Measurements from ENCODE around the gene POU6F2. TPM values are rescaled to one million over a fixed set of nuclear protein-coding genes. Genes with fewer than 3 reads are reported as not detected.

Gene POU6F2
- polyA plus RNA-seq, 2 donors = 0.08 to 0.12 TPM

GRCh38 chr7:39458061-39458745 is 480.5 kb downstream of the POU6F2 start:
- WGBS, 2 donors = 38 to 52% methylated on average over 15 of the region's 15 CpGs
- peak overlapping the region in 1 of 2 donors; percentile 37 for H3K4me3 ChIP-seq (ENCODE audit: low read depth in 1 of 2, low read length in 2 of 2)
- H3K27ac ChIP-seq (ENCODE audit: low read depth in 2 of 2, low read length in 1 of 2) = no peak overlapping the region

GRCh38 chr7:39459636-39460035 is 481.9 kb downstream of the POU6F2 start:
- Histone ChIP-seq H3K4me3 (ENCODE audit: low read depth in 1 of 2, low read length in 2 of 2) (no peak overlapping the region), H3K9me3 (ENCODE audit: control insufficient read depth in 2 of 2, insufficient read depth in 1 of 2, low read depth in 1 of 2, low read length in 1 of 2) (no peaks in the 10 kb centered on the region), H3K27ac (ENCODE audit: low read depth in 2 of 2, low read length in 1 of 2) (no peak overlapping the region), H3K4me1 (ENCODE audit: control insufficient read depth in 2 of 2, insufficient read depth in 2 of 2, low read length in 1 of 2) (no peaks in the 10 kb centered on the region), H3K36me3 (ENCODE audit: control insufficient read depth in 2 of 2, insufficient read depth in 2 of 2, low read length in 1 of 2) (no peaks in the 10 kb centered on the region), H3K27me3 (ENCODE audit: control insufficient read depth in 1 of 2, insufficient read depth in 2 of 2, low read length in 2 of 2) (no peaks in the 10 kb centered on the region)
- 78 to 79% methylated on average over 6 of the region's 6 CpGs for WGBS, 2 donors

More at GRCh38 chr7:39458061-39458745, 480.5 kb downstream of the POU6F2 start:
- H3K9me3 ChIP-seq (ENCODE audit: control insufficient read depth in 2 of 2, insufficient read depth in 1 of 2, low read depth in 1 of 2, low read length in 1 of 2) = no peaks in the 10 kb centered on the region
- no peaks in the 10 kb centered on the region for H3K4me1 ChIP-seq (ENCODE audit: control insufficient read depth in 2 of 2, insufficient read depth in 2 of 2, low read length in 1 of 2)
- no peaks in the 10 kb centered on the region for H3K36me3 ChIP-seq (ENCODE audit: control insufficient read depth in 2 of 2, insufficient read depth in 2 of 2, low read length in 1 of 2)
- no peaks in the 10 kb centered on the region for H3K27me3 ChIP-seq (ENCODE audit: control insufficient read depth in 1 of 2, insufficient read depth in 2 of 2, low read length in 2 of 2)

- Histone ChIP-seq H3K4me3 (ENCODE audit: low read depth in 1 of 2, low read length in 2 of 2) (no peak overlapping the region), H3K9me3 (ENCODE audit: control insufficient read depth in 2 of 2, insufficient read depth in 1 of 2, low read depth in 1 of 2, low read length in 1 of 2) (no peaks in the 10 kb centered on the region), H3K27me3 (ENCODE audit: control insufficient read depth in 1 of 2, insufficient read depth in 2 of 2, low read length in 2 of 2) (no peaks in the 10 kb centered on the region), H3K36me3 (ENCODE audit: control insufficient read depth in 2 of 2, insufficient read depth in 2 of 2, low read length in 1 of 2) (no peaks in the 10 kb centered on the region), H3K27ac (ENCODE audit: low read depth in 2 of 2, low read length in 1 of 2) (no peak overlapping the region), H3K4me1 (ENCODE audit: control insufficient read depth in 2 of 2, insufficient read depth in 2 of 2, low read length in 1 of 2) (no peaks in the 10 kb centered on the region)
- WGBS, 2 donors = 93 to 94% methylated on average over 20 of the region's 20 CpGs
These were observed 482.8 kb downstream of the POU6F2 start for GRCh38 chr7:39460486-39460885.

GRCh38 chr7:39461263-39461820 is 483.6 kb downstream of the POU6F2 start:
- Histone ChIP-seq H3K36me3 (ENCODE audit: control insufficient read depth in 2 of 2, insufficient read depth in 2 of 2, low read length in 1 of 2) (no peaks in the 10 kb centered on the region), H3K27me3 (ENCODE audit: control insufficient read depth in 1 of 2, insufficient read depth in 2 of 2, low read length in 2 of 2) (no peaks in the 10 kb centered on the region), H3K27ac (ENCODE audit: low read depth in 2 of 2, low read length in 1 of 2) (no peak overlapping the region), H3K4me3 (ENCODE audit: low read depth in 1 of 2, low read length in 2 of 2) (no peak overlapping the region), H3K9me3 (ENCODE audit: control insufficient read depth in 2 of 2, insufficient read depth in 1 of 2, low read depth in 1 of 2, low read length in 1 of 2) (no peaks in the 10 kb centered on the region), H3K4me1 (ENCODE audit: control insufficient read depth in 2 of 2, insufficient read depth in 2 of 2, low read length in 1 of 2) (no peaks in the 10 kb centered on the region)
- WGBS, 2 donors = 59 to 63% methylated on average over 4 of the region's 4 CpGs

GRCh38 chr7:39463252-39463651 is 485.5 kb downstream of the POU6F2 start:
- no peak overlapping the region for H3K4me3 ChIP-seq (ENCODE audit: low read depth in 1 of 2, low read length in 2 of 2)
- H3K27me3 ChIP-seq (ENCODE audit: control insufficient read depth in 1 of 2, insufficient read depth in 2 of 2, low read length in 2 of 2) = no peaks in the 10 kb centered on the region
- H3K4me1 ChIP-seq (ENCODE audit: control insufficient read depth in 2 of 2, insufficient read depth in 2 of 2, low read length in 1 of 2) = no peaks in the 10 kb centered on the region
- H3K36me3 ChIP-seq (ENCODE audit: control insufficient read depth in 2 of 2, insufficient read depth in 2 of 2, low read length in 1 of 2) = no peaks in the 10 kb centered on the region
- WGBS, 2 donors = 86 to 90% methylated on average over 3 of the region's 3 CpGs
- no peaks in the 10 kb centered on the region for H3K9me3 ChIP-seq (ENCODE audit: control insufficient read depth in 2 of 2, insufficient read depth in 1 of 2, low read depth in 1 of 2, low read length in 1 of 2)
- no peak overlapping the region for H3K27ac ChIP-seq (ENCODE audit: low read depth in 2 of 2, low read length in 1 of 2)

GRCh38 chr7:39464350-39465054 is 486.8 kb downstream of the POU6F2 start:
- H3K4me1 ChIP-seq (ENCODE audit: control insufficient read depth in 2 of 2, insufficient read depth in 2 of 2, low read length in 1 of 2) = no peaks in the 10 kb centered on the region
- H3K36me3 ChIP-seq (ENCODE audit: control insufficient read depth in 2 of 2, insufficient read depth in 2 of 2, low read length in 1 of 2) = no peaks in the 10 kb centered on the region
- H3K27me3 ChIP-seq (ENCODE audit: control insufficient read depth in 1 of 2, insufficient read depth in 2 of 2, low read length in 2 of 2) = no peaks in the 10 kb centered on the region
- WGBS, 2 donors = 76 to 81% methylated on average over 16 of the region's 16 CpGs
- H3K27ac ChIP-seq (ENCODE audit: low read depth in 2 of 2, low read length in 1 of 2) = no peak overlapping the region
- H3K4me3 ChIP-seq (ENCODE audit: low read depth in 1 of 2, low read length in 2 of 2) = no peak overlapping the region
- H3K9me3 ChIP-seq (ENCODE audit: control insufficient read depth in 2 of 2, insufficient read depth in 1 of 2, low read depth in 1 of 2, low read length in 1 of 2) = no peaks in the 10 kb centered on the region

- Histone ChIP-seq H3K27ac (ENCODE audit: low read depth in 2 of 2, low read length in 1 of 2) (no peak overlapping the region), H3K27me3 (ENCODE audit: control insufficient read depth in 1 of 2, insufficient read depth in 2 of 2, low read length in 2 of 2) (no peaks in the 10 kb centered on the region), H3K4me1 (ENCODE audit: control insufficient read depth in 2 of 2, insufficient read depth in 2 of 2, low read length in 1 of 2) (no peaks in the 10 kb centered on the region), H3K9me3 (ENCODE audit: control insufficient read depth in 2 of 2, insufficient read depth in 1 of 2, low read depth in 1 of 2, low read length in 1 of 2) (no peaks in the 10 kb centered on the region), H3K36me3 (ENCODE audit: control insufficient read depth in 2 of 2, insufficient read depth in 2 of 2, low read length in 1 of 2) (no peaks in the 10 kb centered on the region), H3K4me3 (ENCODE audit: low read depth in 1 of 2, low read length in 2 of 2) (no peak overlapping the region)
- WGBS, 2 donors = 31 to 35% methylated on average over 18 of the region's 18 CpGs
These were observed 487.6 kb downstream of the POU6F2 start for GRCh38 chr7:39465055-39465929.

GRCh38 chr7:39468261-39468660 is 490.6 kb downstream of the POU6F2 start:
- Histone ChIP-seq H3K4me3 (ENCODE audit: low read depth in 1 of 2, low read length in 2 of 2) (no peak overlapping the region), H3K4me1 (ENCODE audit: control insufficient read depth in 2 of 2, insufficient read depth in 2 of 2, low read length in 1 of 2) (no peaks in the 10 kb centered on the region), H3K27ac (ENCODE audit: low read depth in 2 of 2, low read length in 1 of 2) (no peak overlapping the region), H3K36me3 (ENCODE audit: control insufficient read depth in 2 of 2, insufficient read depth in 2 of 2, low read length in 1 of 2) (no peaks in the 10 kb centered on the region), H3K27me3 (ENCODE audit: control insufficient read depth in 1 of 2, insufficient read depth in 2 of 2, low read length in 2 of 2) (no peaks in the 10 kb centered on the region), H3K9me3 (ENCODE audit: control insufficient read depth in 2 of 2, insufficient read depth in 1 of 2, low read depth in 1 of 2, low read length in 1 of 2) (no peaks in the 10 kb centered on the region)
- 28 to 58% methylated on average over 2 of the region's 2 CpGs for WGBS, 2 donors

- WGBS, 2 donors = 74 to 79% methylated on average over 7 of the region's 7 CpGs
These were observed 491.2 kb downstream of the POU6F2 start for GRCh38 chr7:39468808-39469374.

More at GRCh38 chr7:39468808-39469374, 491.2 kb downstream of the POU6F2 start:
- H3K4me3 ChIP-seq (ENCODE audit: low read depth in 1 of 2, low read length in 2 of 2) = no peak overlapping the region
- no peaks in the 10 kb centered on the region for H3K9me3 ChIP-seq (ENCODE audit: control insufficient read depth in 2 of 2, insufficient read depth in 1 of 2, low read depth in 1 of 2, low read length in 1 of 2)
- no peaks in the 10 kb centered on the region for H3K4me1 ChIP-seq (ENCODE audit: control insufficient read depth in 2 of 2, insufficient read depth in 2 of 2, low read length in 1 of 2)
- H3K27ac ChIP-seq (ENCODE audit: low read depth in 2 of 2, low read length in 1 of 2) = no peak overlapping the region
- H3K36me3 ChIP-seq (ENCODE audit: control insufficient read depth in 2 of 2, insufficient read depth in 2 of 2, low read length in 1 of 2) = no peaks in the 10 kb centered on the region
- no peaks in the 10 kb centered on the region for H3K27me3 ChIP-seq (ENCODE audit: control insufficient read depth in 1 of 2, insufficient read depth in 2 of 2, low read length in 2 of 2)
